NB4 (cell line): Measurements from ENCODE around the gene ADD1.

Experiments used
- POLR2A ChIP-seq: IDR thresholded peaks from 2 replicates; pipeline ENCODE4 v1.6.1; 2011; ENCODE audit warnings: mild to moderate bottlenecking; ENCODE audit not compliant: insufficient read length; ENCODE audit errors: extremely low read depth
- TF ChIP-seq, protein P1 (sequence below): IDR thresholded peaks from one replicate; pipeline ENCODE4 v1.5.1; 2012; ENCODE audit warnings: low read depth, low read length
- TF ChIP-seq, protein P2 (sequence below): IDR thresholded peaks from 2 replicates; pipeline ENCODE4 v1.6.1; 2011; ENCODE audit warnings: low read depth, low read length

DNA sequence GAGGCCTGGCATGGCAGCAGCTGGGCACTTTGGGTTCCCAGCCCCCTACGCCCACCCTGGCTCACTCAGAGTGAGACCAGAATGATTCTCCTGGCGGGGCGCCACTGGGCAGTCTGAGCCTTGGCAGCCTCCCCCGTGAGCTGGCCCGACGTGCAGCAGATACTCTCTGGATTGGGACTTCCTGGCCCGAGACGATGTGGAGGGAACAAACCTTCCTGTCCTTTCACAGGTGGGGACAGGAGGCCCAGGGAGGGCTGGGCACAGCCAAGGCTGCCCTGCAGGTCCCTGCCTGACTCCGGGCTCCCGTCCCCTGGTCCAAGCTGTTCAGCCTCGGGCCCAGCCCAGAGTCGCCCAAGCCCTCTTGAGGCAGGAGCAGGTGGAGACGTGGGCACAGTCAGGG lies 17.9 kb upstream of the ADD1 start:
- TF ChIP-seq, protein P1, sequence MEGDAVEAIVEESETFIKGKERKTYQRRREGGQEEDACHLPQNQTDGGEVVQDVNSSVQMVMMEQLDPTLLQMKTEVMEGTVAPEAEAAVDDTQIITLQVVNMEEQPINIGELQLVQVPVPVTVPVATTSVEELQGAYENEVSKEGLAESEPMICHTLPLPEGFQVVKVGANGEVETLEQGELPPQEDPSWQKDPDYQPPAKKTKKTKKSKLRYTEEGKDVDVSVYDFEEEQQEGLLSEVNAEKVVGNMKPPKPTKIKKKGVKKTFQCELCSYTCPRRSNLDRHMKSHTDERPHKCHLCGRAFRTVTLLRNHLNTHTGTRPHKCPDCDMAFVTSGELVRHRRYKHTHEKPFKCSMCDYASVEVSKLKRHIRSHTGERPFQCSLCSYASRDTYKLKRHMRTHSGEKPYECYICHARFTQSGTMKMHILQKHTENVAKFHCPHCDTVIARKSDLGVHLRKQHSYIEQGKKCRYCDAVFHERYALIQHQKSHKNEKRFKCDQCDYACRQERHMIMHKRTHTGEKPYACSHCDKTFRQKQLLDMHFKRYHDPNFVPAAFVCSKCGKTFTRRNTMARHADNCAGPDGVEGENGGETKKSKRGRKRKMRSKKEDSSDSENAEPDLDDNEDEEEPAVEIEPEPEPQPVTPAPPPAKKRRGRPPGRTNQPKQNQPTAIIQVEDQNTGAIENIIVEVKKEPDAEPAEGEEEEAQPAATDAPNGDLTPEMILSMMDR: no peak
- TF ChIP-seq, protein P2, sequence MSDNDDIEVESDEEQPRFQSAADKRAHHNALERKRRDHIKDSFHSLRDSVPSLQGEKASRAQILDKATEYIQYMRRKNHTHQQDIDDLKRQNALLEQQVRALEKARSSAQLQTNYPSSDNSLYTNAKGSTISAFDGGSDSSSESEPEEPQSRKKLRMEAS: no peak
- TF ChIP-seq POLR2A: no peak
